HG03280 (cell line): ENCODE data around the gene RBP5.

Source experiments
- ATAC-seq: cut with Tn5 transposase; IDR thresholded peaks from one replicate; pipeline ENCODE4 v1.9.1; 2021; ENCODE audit warnings: mild to moderate bottlenecking, moderate library complexity; ENCODE audit not compliant: unreplicated experiment

RBP5 gene, protein sequence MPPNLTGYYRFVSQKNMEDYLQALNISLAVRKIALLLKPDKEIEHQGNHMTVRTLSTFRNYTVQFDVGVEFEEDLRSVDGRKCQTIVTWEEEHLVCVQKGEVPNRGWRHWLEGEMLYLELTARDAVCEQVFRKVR

DNA sequence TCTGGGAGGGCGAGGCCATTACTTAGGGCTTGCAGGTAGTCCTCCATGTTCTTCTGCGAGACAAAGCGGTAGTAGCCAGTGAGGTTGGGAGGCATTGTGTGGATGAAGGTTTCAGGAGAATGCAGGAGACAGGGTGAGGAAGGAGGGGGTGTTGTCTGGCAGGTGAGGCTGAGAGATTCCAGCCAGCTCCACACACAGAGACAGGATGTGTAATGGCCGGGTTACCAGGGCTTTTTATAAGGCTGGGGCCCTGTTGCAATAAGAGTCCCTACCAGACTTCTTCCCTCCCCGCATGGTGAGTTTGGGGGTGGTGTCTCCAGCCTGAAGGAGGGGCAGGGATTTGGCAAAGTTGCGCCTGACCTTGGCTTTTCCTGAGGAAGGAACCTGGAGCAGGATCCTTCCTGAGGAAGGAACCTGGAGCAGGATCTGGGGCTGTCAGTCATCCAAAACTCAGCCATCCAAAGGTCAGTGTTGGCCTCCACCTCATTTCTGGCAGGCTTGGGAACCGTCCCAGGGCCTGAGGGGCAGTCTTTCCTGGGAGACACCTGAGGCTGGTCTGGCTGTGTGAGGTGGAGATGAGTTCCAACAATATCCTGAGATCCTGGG lies at the start of gene RBP5:
Gene RBP5, minus strand, starts transcription at position 209 of the 606 bp plus-strand sequence. Its CDS starts 114 bp downstream, at position 95.
- ATAC-seq = no peak

DNA sequence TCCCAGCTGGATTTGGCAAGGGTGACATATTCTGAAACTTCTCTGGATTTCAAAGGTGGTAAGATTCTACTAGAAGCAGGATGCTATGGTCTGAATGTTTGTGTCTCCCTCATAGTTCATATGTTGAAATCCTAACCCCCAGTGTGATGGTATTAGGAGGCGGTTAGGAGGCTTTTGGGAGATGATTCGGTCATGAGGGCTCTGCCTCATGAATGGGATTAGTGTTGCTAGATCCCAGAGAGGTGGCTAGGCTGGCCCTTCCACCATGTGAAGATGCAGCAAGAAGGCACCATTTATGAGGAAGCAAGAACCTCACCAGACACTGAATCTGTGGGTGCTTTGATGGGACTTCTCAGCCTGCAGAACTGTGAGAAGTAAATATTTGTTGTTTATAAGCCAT lies 49.8 kb upstream of the RBP5 start:
- no peak for ATAC-seq

DNA sequence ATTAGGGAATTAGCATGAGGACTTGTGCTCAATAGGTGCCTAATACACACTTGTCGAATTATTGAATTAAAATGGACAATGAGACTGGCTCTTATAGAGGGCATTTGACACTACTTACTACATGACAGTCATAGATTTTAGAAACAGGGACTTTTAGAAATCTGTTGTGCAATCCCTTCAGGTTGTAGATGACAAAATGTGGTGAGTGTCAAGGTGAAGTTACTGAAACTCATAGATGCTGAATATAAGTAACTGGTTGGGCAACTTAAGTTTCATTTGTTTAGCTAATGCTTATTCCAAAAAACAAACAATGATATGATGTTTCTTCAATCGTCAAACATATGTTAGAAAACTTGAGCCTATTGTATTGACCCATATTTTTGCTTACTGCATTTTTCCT lies 47.9 kb upstream of the RBP5 start:
- ATAC-seq = no peak

DNA sequence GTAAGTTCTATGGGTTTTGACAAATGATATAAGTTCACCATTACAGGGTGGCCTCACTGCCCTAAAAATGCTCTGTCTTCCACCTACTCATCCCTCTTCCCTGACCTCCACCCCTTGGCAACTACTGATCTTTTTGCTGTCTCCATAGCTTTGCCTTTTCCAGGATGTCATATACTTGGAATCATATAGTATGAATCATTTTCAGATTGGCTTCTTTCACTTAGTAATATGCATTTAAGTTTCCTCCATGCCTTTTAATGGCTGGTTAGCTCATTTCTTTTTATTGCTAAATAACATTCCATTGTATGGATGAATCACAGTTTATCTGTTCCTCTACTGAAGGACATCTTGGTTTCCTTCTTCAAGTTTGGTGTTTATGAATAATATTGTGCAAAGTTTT lies 46.8 kb upstream of the RBP5 start:
- no peak for ATAC-seq

DNA sequence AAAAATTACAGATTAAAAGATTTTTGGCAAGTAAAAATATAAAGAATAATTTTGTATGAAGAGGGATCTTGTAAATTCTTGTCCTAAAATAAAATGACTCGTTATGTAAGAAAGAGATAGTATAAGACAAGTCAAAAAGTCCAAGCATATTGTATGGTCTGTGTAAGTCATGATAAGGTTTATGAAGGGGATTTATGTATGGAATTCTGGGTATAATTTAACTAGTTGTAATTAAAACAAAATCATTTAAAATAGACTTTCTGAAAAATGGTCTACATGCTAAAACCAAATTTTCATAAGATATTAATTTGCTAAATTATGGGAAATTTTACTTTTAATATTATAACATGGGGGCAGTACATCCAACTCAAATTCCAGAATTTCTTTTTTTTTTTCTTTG lies 43.2 kb upstream of the RBP5 start:
- ATAC-seq = no peak

DNA sequence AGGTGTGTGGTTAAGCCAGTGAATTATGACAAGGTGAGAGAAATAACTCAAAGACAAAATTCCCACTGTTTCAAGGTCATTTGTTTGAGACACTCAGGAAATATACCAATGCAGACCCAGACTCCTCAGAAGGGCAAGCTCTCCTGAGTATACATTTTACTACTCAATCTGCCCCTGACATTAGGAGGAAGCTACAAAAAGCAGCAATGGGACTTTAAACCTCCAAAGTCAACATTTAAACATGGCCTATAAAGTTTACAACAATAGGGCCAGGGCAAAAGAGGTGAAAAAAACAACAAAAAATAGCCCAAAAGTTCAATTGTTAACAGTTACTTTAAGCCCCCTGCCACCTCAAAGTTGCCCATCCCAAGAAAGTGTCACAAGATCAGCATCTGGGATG lies 41.3 kb upstream of the RBP5 start:
- no peak for ATAC-seq

DNA sequence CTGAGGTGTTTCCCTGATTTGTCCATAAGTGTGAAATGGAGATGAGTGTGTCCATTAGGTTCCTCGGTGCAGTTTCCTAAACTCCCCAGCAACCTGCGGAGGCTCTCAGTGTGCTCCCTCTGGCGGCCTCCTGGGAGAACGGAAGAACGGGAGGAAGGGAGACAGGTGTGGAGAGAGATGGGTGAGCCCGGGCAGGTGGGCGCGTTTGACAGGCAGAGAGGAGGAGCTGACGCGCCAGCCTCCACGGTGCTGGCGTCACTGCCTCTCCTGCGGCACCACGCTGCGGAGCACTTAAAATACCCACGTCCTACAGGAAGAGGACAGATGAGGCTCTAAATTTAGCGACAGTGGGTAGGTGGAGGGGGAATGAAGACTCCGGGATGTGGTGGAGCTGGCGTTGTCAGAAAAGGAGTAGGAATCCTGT lies 34.0 kb upstream of the RBP5 start:
- no peak for ATAC-seq

DNA sequence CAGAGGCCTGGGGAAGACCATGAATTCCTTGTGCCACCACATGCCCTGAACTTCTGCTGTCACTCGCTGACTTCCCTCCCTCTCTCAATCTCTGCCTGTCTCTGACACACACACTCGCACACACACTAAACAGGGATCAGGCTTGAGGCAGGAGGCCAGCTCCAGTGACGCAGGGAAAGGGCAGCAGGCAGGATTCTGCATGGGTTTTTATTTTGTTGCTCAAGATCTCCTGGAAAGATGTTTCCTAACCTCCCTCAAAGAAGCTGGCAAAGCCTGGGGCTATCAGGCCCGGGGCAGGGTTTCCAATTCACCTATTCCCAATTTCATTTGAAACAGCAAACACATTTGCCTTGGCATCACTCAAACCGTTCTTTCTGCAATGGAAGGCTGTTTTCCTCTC lies 33.1 kb upstream of the RBP5 start:
- ATAC-seq = no peak

DNA sequence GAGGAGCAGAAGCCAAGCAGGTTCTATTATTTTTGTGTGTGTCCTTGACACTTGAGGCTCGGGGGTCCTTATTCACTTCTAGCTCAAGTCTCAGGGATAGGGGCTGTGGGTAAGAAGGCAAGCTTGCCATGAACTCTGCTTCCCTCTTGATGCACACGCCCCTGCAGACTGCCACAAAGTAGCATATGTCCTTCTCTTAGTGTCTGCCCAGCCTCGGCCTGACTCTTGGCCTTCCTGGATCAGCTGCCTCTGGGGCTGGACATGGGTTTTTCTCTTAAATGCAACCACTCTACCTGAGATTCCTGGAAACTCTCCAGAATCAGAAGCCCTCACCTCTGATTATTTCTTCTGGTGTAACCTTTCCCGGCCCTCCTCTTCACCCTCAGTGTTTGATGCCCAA lies 32.6 kb upstream of the RBP5 start:
- no peak for ATAC-seq

DNA sequence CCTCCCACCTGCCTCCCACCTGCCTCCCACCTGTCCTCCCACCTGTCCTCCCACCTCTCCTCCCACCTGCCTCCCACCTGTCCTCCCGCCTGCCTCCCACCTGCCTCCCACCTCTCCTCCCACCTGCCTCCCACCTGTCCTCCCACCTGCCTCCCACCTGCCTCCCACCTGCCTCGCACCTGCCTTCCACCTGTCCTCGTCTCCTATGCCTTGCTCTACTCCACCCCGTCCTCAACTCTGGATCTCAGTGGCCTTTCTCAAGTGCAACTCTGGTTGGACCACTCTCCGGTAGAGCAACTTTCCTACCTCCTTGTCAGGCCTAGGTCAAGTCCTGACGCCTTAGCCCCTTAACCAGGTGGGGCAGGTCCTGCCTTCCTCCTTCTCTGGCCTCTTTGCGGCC lies 31.5 kb upstream of the RBP5 start:
- no peak for ATAC-seq

DNA sequence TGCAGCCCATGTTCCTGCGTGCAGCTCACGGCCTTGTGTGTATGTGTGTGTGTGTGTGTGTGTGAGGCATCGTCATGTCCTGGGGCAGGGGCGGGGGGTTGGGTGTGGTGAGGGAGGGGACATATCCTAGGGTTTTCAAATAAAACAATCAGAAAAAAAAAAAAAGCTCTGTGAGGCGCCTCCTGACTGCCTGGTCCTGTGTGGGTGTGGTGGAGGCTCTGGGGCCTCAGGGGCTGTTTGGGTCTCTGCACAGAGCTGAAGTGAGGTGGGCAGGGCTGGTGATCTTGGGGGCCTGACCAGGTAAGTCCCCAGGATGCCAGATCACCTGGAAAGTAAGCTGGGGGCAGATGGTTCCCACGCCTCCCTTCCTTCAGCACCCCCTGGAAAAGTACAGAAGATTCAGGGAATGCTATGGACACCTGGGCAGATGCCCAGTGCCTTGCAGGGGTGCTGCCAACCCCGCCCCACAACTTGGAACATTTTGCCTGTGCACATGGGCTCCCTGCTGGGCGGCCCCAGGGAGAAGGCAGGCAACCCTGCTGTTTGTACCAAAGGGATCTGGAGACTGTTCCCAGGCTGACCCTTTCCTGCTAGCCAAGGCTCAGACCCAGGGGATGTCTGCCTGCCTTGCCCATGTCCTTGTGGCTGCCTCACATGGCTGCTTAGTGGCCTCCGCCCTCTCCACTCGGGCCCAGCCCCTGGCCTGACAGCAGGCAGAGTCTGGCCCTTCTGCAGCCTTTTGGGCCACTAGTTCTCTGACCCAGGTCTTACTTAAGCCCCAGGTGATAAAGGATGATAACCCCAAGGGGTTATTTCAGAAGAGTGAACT lies 30.3 kb upstream of the RBP5 start:
- no peak for ATAC-seq

DNA sequence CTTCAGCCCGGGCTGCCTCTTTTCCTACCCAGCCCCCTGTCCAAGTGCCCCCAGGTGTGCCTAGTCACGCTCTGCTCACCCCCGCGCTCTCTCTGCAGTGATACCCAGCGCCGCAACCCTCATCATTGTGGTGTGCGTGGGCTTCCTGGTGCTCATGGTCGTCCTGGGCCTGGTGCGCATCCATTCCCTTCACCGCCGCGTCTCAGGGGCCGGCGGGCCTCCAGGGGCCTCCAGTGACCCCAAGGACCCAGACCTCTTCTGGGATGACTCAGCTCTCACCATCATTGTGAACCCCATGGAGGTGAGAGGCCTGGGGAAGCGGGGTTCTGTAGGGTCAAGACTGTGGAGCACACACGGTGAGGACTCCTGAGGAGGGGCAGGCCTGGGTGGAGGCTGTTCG lies 28.7 kb upstream of the RBP5 start:
- no peak for ATAC-seq

DNA sequence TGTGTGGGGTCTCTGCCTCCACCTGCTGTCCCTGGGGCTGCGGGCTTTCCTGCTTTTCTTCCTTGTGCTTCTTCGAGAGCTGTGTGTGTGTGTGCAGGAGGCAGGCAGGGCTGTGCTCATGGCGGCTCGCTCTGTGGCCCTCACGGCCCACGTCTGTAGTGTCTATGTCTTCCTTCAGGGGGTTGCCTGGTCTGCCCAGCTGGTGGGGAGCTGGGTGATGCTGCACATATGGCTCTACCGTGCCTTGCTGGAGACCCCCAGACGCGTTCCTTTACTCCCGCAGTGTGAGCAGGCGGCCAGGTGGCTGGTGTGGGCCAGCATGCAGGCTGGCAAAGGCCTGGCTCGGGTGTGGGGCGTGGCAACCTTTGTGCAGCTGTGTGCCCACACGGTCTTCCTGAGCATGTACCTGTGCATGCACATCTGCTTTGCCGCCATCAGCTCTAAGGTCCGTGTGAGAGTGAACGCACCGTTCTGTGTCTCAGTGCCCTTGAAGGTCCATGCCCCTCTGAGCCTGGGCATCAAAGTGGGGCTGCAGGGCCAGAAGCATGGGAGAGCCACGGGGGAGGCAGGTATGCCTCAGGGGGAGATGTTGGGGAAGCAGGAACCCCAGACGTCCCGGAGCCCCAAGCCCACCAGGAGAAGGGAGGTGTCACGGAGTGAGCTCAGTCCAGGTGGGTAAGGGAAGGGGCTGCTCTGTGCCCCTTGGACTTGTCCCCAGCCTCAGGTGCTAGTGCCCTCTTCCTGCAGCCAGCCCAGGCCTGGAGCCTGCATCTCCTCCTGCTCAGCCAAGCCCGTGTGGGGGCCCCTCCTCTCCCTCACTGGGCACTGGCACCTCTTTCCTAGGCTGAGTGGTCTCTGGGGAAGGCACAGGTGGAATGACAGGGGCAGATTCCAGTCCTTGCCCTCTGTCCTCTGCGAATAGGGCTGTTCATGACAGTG lies 27.8 kb upstream of the RBP5 start:
- ATAC-seq = no peak

DNA sequence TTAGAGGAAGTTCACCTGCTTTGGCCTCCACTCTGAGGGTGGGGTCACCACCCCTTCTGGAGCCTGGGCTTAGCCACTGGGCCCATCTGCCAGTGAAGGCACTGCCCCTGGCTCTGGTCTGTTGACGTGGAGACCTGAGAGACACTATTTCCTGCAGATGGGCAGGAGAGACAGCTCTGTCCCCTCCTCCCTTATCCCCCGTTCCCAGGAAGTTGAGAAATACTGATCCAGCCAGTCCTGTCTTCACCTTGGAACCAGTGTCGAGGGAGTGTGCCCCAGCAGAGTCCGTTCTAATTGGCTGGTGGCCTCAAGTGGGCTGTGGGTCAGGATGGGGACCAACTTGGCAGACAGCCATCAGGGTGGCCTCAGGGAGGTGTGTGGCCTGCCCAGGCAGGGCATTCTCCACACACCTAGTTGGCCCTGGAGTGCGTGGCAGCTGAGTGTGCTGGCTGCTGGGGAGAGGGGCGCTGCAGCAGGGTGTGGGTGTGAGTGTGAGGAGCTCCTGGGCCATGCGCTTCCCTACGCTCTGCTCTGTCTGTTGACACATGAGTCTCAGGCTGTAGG lies 26.9 kb upstream of the RBP5 start:
- ATAC-seq = no peak

DNA sequence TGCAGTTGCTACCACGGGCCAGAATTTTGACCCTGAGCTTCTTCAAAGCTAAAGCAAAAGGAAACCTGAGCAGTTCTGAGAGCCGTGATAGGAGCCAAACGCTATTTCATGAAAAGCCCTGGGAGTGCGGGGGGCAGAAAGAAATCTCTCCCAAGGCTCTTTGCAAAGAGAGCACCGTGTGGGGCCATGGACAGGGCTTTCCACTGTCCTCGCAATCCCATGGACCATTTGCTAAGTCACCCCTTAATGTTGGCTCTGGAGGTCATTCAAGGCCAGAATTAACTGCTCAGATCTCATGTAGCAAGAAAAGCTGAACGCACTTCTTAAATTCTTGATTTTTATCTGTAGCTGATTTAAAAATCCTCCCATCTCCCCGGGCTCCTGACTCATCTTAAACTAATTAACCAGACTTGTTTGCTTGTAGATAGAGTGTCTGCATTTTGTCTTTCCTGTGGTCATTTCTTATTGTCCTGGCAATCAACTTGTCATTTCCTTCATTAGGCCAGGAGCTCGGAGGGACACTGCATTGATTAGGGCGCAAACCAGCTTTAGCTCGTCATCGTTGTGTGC lies 26.3 kb upstream of the RBP5 start:
- no peak for ATAC-seq

DNA sequence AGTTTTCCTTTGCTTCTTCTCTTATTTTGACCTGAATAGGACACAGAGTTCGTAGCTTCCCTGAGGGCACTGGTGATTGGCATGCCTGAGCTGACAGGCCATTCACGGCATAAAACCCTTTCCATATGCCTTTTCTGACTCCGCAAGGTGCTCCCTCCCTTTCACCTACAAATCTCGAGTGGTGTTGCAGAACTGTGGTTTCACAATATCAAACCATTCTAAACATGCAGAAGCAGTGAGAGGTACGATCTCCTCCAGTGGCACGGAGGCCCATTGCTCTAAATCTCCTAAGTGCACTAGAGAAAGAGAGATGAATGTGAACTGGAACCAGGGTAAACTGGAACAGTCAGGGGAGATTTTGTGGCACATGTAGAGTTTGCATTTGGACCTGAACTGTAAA lies 25.4 kb upstream of the RBP5 start:
- ATAC-seq = no peak

DNA sequence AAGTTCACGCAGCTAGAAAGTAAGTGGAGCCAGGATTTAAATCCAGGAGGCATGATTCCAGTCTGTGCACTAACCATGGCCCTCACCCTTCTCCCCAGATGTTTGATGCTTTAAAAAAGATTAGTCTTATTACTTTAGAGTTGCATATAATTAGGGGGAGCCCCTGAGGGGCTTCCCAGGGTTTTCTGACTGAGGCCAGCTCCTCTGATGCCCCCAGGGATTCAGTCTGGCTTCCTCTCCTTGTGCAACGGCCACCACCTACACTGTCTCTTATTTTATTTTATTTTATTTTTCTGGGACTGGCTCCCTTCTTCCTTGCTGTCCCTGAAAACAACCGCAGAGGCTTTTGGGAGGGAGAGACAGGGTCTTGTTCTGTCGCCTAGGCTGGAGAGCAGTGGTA lies 24.1 kb upstream of the RBP5 start:
- ATAC-seq = no peak

DNA sequence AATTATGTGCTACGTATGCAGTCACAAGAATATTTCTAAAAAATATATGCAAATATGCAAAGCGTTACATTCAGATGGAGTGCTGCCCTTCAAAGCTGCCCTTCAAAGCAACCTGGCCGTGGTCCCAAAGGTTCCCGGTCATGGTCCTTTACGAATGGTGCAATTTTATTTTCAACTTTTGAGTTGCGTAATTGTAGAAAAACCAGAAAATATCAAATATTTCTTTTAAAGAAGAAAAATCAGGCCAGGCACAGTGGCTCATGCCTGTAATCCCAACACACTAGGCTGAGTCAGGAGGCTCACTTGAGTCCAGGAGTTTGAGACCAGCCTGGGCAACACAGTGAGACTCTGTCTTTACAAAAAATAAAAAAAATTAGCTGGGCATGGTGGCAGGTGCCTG lies 22.8 kb upstream of the RBP5 start:
- ATAC-seq = no peak

DNA sequence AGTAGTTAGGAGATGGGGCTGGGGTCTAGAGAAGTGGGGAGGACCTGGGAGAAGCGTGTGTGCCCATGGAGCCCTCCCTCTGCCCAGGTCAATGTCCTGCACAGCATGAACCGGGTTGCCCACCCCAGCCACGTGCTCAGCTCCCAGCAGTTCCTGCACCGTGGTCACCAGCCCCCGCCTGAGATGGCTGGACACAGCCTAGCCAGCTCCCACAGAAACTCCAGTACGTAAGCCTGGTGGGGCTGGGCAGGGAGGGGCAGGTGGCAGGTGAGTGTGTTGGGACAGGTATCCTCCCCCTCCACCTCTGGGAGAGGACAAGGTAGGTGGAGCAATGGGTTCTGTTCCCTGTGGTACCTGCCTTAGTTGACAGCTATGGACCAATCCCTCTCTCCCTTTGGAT lies 22.2 kb upstream of the RBP5 start:
- no peak for ATAC-seq

DNA sequence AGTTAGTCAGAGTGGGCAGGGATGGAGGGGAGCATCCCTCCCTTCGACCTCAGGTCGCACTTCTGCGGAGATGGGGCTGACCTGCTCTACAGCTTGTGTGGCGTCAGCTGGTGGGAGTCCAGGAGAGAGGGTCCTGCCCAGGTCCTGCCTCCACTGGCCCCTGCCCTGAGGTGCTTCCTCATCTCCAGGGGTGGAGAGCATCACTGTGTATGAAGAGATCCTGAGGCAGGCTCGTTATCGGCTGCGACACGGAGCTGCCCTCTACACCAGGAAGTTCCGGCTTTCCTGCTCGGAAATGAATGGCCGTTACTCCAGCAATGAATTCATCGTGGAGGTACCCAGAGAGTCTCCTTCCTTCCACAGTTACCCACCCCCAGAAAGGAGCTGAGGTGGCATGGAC lies 21.7 kb upstream of the RBP5 start:
- no peak for ATAC-seq

DNA sequence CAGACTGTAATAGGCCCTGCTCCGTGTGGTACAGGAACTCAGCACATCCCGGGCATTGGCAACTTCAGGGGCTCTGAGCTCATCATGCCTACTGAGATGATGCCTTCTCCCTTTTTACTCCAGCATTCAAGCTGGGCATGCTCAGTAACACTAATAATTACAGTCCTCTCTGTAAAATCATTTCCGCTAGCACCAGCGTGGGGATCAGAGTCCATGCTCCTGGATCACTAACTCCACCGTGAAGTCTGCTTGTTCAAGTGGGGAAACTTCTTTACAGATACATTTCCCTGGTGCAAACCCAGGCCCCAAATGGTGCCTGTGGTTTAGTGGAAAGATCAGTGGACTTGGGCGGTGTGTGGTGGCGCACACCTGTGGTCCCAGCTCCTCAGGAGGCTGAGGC lies 18.2 kb upstream of the RBP5 start:
- no peak for ATAC-seq
